Endothelial cell of umbilical vein (primary cell): ENCODE data around the gene NOX5. TPM values are rescaled to one million over a fixed set of nuclear protein-coding genes. Genes with fewer than 3 reads are reported as not detected.

Experiments used
- BruUV-seq: library from RNA; stranded (reverse); fragments of 400-500 nt; replicated peaks from 2 replicates; lab custom pipeline; 2021; lab: Mats Ljungman, UMichigan
- CTCF ChIA-PET: fragments of 300-600, 350-600 bp; sonication (Branson Sonifier 250); formaldehyde crosslinking; loops from one replicate; lab custom pipeline; 2021; ENCODE audit warnings: antibody characterized with exemption, inconsistent platforms; lab: Charles Lee
- POLR2A ChIA-PET: fragments of 300-600, 350-600 bp; sonication (Branson Sonifier 250); formaldehyde crosslinking; loops from one replicate; lab custom pipeline; 2021; ENCODE audit warnings: antibody characterized with exemption, inconsistent platforms; lab: Charles Lee
- DNase-seq: peaks from one replicate; pipeline ENCODE4 v3.0.0-alpha.2; 2011; ENCODE audit warnings: low read depth, low spot score
- FAIRE-seq: peaks from 2 replicates; lab custom pipeline; 2011; peaks lifted over from hg19 to GRCh38; lab: Jason Lieb, UNC
- H2AFZ ChIP-seq: 2 replicates; pipeline ENCODE4 v1.6.0; 2012; ENCODE audit warnings: low read depth, low read length, control low read depth, inconsistent platforms
- H3K27ac ChIP-seq: 2 replicates; pipeline ENCODE4 v1.5.1; 2011; ENCODE audit warnings: low read depth, mild to moderate bottlenecking, control low read depth, low read length, moderate library complexity; ENCODE audit not compliant: insufficient read depth
- H3K27me3 ChIP-seq, 2 experiments: 2 replicates each; pipeline versions ENCODE4 v1.6.0 to v1.6.1; 2011; ENCODE audit warnings: low read length in 2 of 2, mixed read lengths in 1 of 2; ENCODE audit not compliant: control insufficient read depth in 2 of 2, insufficient read depth in 2 of 2
- H3K36me3 ChIP-seq, 2 experiments: 2 replicates in 1 of 2; 3 replicates in 1 of 2; pipeline ENCODE4 v1.5.1; 2011; ENCODE audit warnings: low read length in 2 of 2, mild to moderate bottlenecking in 1 of 2, moderate library complexity in 1 of 2; ENCODE audit not compliant: control insufficient read depth in 2 of 2, insufficient read depth in 2 of 2; ENCODE audit errors: extremely low read depth in 1 of 2
- H3K4me1 ChIP-seq: 3 replicates; pipeline ENCODE4 v1.5.1; 2011; ENCODE audit warnings: mild to moderate bottlenecking, low read length; ENCODE audit not compliant: control insufficient read depth, insufficient read depth; ENCODE audit errors: extremely low read depth
- H3K4me2 ChIP-seq: 2 replicates; pipeline ENCODE4 v1.6.1; 2011; ENCODE audit warnings: low read length, control low read depth, mixed read lengths; ENCODE audit not compliant: insufficient read depth
- H3K4me3 ChIP-seq, 3 experiments: fragments of 200-600 bp in 1 of 3; sonication (generic), shearing (Covaris generic) in 1 of 3; replicated peaks in 1 of 3; 2 replicates each; pipeline ENCODE4 v1.5.1; 2011 to 2016; ENCODE audit warnings: control low read depth in 3 of 3, low read length in 3 of 3, mild to moderate bottlenecking in 2 of 3, inconsistent platforms in 1 of 3, low read depth in 1 of 3, moderate library complexity in 1 of 3; ENCODE audit not compliant: insufficient read depth in 1 of 3
- H3K79me2 ChIP-seq: 2 replicates; pipeline ENCODE4 v1.6.0; 2012; ENCODE audit warnings: low read length, inconsistent platforms; ENCODE audit not compliant: control insufficient read depth, insufficient read depth
- H3K9ac ChIP-seq: replicated peaks from 2 replicates; pipeline ENCODE3; 2011; ENCODE audit warnings: low read length, control low read depth; ENCODE audit not compliant: insufficient read depth; ENCODE audit errors: extremely low read depth
- H3K9me1 ChIP-seq: replicated peaks from 3 replicates; pipeline ENCODE4 v1.6.0; 2011; ENCODE audit warnings: mild to moderate bottlenecking, low read length; ENCODE audit not compliant: control insufficient read depth, insufficient read depth; ENCODE audit errors: extremely low read depth
- H3K9me3 ChIP-seq: replicated peaks from 2 replicates; pipeline ENCODE4 v1.5.1; 2012; ENCODE audit warnings: low read length, inconsistent platforms; ENCODE audit not compliant: control insufficient read depth, insufficient read depth
- H4K20me1 ChIP-seq: replicated peaks from 2 replicates; pipeline ENCODE3; 2011; ENCODE audit warnings: mild to moderate bottlenecking, low read length; ENCODE audit not compliant: control insufficient read depth, insufficient read depth; ENCODE audit errors: extremely low read depth
- EZH2 ChIP-seq: IDR thresholded peaks from 2 replicates; pipeline ENCODE4 v1.6.1; 2012; ENCODE audit warnings: borderline replicate concordance, low read depth, mild to moderate bottlenecking, moderate library complexity, low read length, inconsistent platforms; ENCODE audit not compliant: severe bottlenecking
- FOS ChIP-seq: IDR thresholded peaks from 2 replicates; pipeline ENCODE4 v1.6.1; 2011; ENCODE audit warnings: mild to moderate bottlenecking, low read length, moderate library complexity, borderline replicate concordance; ENCODE audit not compliant: insufficient read depth
- GATA2 ChIP-seq: IDR thresholded peaks from 2 replicates; pipeline ENCODE4 v1.7.0; 2011; ENCODE audit warnings: low read depth, mild to moderate bottlenecking, moderate library complexity, mixed read lengths, low read length; ENCODE audit not compliant: insufficient read length, insufficient read depth
- JUN ChIP-seq: IDR thresholded peaks from 2 replicates; pipeline ENCODE4 v1.6.1; 2011; ENCODE audit warnings: borderline replicate concordance, low read depth; ENCODE audit not compliant: insufficient read length, insufficient read depth
- MAX ChIP-seq: IDR thresholded peaks from 2 replicates; pipeline ENCODE4 v1.6.1; 2011; ENCODE audit not compliant: insufficient read depth, insufficient read length
- MYC ChIP-seq: IDR thresholded peaks from one replicate; pipeline ENCODE4 v1.6.1; 2011; ENCODE audit warnings: mild to moderate bottlenecking, low read depth, low read length
- POLR2A ChIP-seq: IDR thresholded peaks from 2 replicates; pipeline ENCODE4 v1.6.1; 2012; ENCODE audit warnings: low read depth, mild to moderate bottlenecking, control low read depth, low read length
- POLR2AphosphoS5 ChIP-seq: IDR thresholded peaks from 2 replicates; pipeline ENCODE4 v1.6.1; 2012; ENCODE audit warnings: low read depth, mild to moderate bottlenecking, control low read depth, low read length, moderate library complexity; ENCODE audit not compliant: insufficient read depth
- dilution Hi-C: fragments of 300-500 bp; cut with MboI; formaldehyde crosslinking; loops from one replicate; pipeline ENCODE4 v1.15.0; 2019; ENCODE audit warnings: low sequenced_read_pairs; ENCODE audit not compliant: extremely low pct_ligation_motif_present
- intact Hi-C: fragments of 100-400 bp; cut with micrococcal nuclease; formaldehyde crosslinking; loops from one replicate; pipeline ENCODE4 v1.10.0; 2022
- polyA plus RNA-seq, 4 experiments: library from polyadenylated mRNA; depleted of rRNA in 3 of 4; stranded (reverse) in 3 of 4; unstranded in 1 of 4; fragments of >200 nt; gene quantifications; 2 replicates each; pipeline versions ENCODE4 v1.2.1 to v1.2.3, GENCODE V29; 2011 to 2012; ENCODE audit warnings: missing spikeins in 1 of 4
- total RNA-seq: library from RNA; stranded (reverse); gene quantifications from 2 replicates; pipeline ENCODE4 v1.2.3, GENCODE V29; 2021
- TF ChIP-seq, protein P1 (sequence below), 2 donors: IDR thresholded peaks; 1 replicate in 1 of 2; 2 replicates in 1 of 2; pipeline ENCODE4 v1.5.1; 2011; ENCODE audit warnings: low read length in 2 of 2, mild to moderate bottlenecking in 2 of 2, moderate library complexity in 2 of 2, control low read depth in 1 of 2, inconsistent platforms in 1 of 2, low read depth in 1 of 2; ENCODE audit not compliant: insufficient read depth in 1 of 2; ENCODE audit errors: extremely low read depth in 1 of 2

The NOX5 gene
- total and polyA plus RNA-seq, 2 donors (not counting 3 experiments of a cell fraction or from before 2014, with no cell fraction given) = 0.08 TPM; not detected in 1

- FAIRE-seq (no peak), DNase-seq (no peak)
- intact Hi-C loops (no loop called here), dilution Hi-C loops (no loop called here)
- H3K9me1 ChIP-seq = no peaks in the 10 kb centered on the region
- H3K4me3 ChIP-seq = no peak overlapping the region
- H3K36me3 ChIP-seq = no peaks in the 10 kb centered on the region
- ChIA-PET CTCF (no interaction called here), POLR2A (no interaction called here)
- H3K9me3 ChIP-seq = no peaks in the 10 kb centered on the region
- H3K9ac ChIP-seq = no peak overlapping the region
- H3K27ac ChIP-seq = no peak overlapping the region
- no peak overlapping the region for H3K4me2 ChIP-seq
- no peaks in the 10 kb centered on the region for H3K79me2 ChIP-seq
- TF ChIP-seq POLR2A (no peak), MAX (no peak), EZH2 (no peak), FOS (no peak), MYC (no peak), POLR2AphosphoS5 (no peak), GATA2 (no peak), JUN (no peak)
- TF ChIP-seq, protein P1, sequence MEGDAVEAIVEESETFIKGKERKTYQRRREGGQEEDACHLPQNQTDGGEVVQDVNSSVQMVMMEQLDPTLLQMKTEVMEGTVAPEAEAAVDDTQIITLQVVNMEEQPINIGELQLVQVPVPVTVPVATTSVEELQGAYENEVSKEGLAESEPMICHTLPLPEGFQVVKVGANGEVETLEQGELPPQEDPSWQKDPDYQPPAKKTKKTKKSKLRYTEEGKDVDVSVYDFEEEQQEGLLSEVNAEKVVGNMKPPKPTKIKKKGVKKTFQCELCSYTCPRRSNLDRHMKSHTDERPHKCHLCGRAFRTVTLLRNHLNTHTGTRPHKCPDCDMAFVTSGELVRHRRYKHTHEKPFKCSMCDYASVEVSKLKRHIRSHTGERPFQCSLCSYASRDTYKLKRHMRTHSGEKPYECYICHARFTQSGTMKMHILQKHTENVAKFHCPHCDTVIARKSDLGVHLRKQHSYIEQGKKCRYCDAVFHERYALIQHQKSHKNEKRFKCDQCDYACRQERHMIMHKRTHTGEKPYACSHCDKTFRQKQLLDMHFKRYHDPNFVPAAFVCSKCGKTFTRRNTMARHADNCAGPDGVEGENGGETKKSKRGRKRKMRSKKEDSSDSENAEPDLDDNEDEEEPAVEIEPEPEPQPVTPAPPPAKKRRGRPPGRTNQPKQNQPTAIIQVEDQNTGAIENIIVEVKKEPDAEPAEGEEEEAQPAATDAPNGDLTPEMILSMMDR (IDR thresholded peaks at IDR 0.05; ENCODE audit: extremely low read depth in 1 of 2, insufficient read depth in 1 of 2, low read depth in 1 of 2, low read length in 2 of 2) = no peak
- no peak overlapping the region for H2AFZ ChIP-seq
- peaks cover 31% of the 10 kb centered on the region for H3K4me1 ChIP-seq
- no peaks in the 10 kb centered on the region for H4K20me1 ChIP-seq
- H3K27me3 ChIP-seq = no peaks in the 10 kb centered on the region
- no TSS peak for BruUV-seq
Observed at GRCh38 chr15:69088300-69088965, 73.9 kb downstream of the NOX5 start.
